GM19239 (cell line): Measurements from ENCODE around the gene TPSG1.
"Not testable (repeated sequence)": the region's sequence is repeated elsewhere in the genome, so short reads cannot be mapped to it uniquely, and the experiment has no call there.

ENCODE experiments used
- DNase-seq: peaks from one replicate; pipeline ENCODE4 v3.0.0; 2011; ENCODE audit warnings: low spot score; ENCODE audit not compliant: insufficient read length
- FAIRE-seq: peaks from 2 replicates; lab custom pipeline; 2011; peaks lifted over from hg19 to GRCh38; lab: Jason Lieb, UNC

TPSG1 gene

DNA sequence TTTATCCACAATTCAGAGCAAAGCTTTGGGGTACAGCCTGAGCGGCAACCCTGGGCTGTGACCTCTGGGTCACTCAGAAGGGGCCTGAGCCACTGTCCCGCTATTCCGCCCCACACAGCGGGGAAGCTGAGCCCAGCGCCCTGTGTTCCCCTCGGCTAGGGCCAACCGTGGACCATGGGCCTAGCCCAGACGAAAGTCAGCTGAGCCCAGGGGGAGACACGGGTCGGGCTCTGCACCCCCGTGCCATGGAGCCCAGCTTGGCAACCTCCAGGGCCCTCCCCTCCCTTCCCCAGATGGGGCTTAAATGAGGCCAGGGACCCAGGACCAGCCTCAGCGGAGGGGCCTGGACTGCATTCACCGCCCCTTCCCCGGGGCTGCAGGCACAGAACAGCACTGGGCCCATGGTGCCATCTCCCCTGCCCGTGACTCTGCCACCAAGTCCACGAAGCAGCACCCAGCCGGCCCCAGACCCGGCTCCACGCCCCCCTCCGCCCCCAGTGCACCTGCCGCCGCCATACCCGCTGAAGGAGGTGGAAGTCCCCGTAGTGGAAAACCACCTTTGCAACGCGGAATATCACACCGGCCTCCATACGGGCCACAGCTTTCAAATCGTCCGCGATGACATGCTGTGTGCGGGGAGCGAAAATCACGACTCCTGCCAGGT is 32.6 kb upstream of the TPSG1 start:
- DNase-seq (no peak), FAIRE-seq (no peak)

- FAIRE-seq (no peak), DNase-seq (no peak)
Measured at GRCh38 chr16:1256874-1257322, 31.8 kb upstream of the TPSG1 start.

- not testable (repeated sequence) for DNase-seq, FAIRE-seq
Measured at GRCh38 chr16:1256296-1256873, 31.3 kb upstream of the TPSG1 start.

DNA sequence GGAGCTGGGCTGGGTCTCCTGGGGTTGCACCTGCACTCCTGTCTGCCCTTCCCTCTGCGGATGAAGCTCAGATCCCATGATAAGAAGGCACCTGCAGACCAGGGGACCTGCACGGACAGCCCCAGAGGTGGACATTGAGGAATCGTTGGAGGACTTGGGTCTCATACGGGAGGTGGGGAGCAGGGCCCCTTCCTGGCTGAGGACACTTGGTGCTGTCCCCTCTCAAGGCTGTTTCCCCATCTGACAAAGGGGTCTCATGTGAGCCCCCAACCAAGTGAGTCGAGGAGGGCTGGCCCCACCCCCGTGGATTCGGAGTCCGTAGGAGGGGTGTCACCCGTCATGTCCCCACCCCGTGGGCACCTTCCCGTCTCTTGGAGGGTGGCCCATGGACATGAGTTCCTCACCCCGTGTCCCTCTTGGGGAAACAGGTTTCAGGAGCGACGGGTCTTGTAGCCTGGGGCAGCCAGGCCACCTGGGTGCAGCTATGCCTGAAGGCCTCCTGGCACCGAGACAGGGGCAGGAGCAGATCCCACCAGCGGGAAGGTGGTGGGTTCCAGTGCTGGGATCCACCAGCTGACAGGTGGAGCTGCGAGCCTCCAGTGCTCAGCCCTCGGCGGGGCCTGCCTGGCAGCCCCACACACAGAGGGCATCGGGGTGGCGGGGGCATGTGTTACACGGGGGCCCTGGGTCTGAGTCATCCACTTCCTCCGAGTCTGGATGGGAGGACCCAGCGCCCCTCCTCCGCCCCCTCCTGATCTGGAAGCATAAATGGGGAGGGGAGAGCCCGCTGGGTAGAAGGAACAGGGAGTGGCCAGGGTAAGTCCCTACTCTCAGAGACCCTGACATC is 30.4 kb upstream of the TPSG1 start, which contains the start of gene TPSD1:
Gene TPSD1 (plus strand): TSS at position 794 of the 847 bp plus-strand sequence. CDS start 212 bp downstream, outside the sequence.
- FAIRE-seq, DNase-seq: not testable (repeated sequence)

DNA sequence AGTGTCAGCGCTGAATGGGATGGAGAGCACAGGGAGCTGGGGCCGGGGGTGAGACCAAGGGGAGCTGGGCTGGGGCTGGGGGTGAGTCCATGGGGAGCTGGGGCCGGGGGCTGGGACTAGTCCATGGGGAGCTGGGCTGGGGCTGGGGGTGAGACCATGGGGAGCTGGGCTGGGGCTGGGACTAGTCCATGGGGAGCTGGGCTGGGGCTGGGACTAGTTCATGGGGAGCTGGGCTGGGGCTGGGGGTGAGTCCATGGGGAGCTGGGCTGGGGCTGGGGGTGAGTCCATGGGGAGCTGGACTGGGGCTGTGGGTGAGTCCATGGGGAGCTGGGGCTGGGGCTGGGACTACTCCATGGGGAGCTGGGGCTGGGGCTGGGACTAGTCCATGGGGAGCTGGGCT is 29.8 kb upstream of the TPSG1 start:
- DNase-seq, FAIRE-seq: not testable (repeated sequence)

DNA sequence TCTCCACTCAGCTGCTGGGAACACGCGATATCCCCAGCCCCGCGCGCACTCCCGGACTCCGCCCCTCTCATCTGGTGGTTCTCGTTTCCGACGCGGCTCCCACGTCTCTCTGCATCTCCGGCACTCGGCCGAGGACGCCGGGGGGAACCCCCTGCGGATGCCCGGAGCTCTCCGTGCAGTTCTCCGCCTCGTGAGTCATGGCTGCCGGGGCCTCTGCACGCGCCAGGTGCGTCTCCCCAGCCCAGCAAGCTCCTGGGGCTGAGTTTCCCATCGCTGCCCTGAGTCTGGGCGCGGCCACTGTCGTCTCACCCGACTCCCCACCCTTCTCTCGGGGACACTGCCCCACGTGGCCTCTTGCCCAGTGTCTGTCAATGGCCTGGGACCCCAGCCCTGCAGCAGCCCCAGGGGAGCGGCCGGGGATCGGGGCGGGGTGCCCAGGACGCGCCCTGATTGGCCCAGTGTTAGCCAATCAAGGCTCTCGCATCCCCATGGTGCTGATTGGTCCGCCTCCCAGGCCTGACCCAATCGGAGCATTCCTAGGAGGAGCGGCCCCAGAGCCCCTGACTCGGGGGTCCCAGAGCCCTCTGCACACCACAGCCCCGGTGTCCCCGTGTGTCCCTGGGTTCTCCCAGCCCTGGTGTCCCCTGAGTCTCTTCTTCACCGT is 28.8 kb upstream of the TPSG1 start:
- DNase-seq, FAIRE-seq: not testable (repeated sequence)

DNA sequence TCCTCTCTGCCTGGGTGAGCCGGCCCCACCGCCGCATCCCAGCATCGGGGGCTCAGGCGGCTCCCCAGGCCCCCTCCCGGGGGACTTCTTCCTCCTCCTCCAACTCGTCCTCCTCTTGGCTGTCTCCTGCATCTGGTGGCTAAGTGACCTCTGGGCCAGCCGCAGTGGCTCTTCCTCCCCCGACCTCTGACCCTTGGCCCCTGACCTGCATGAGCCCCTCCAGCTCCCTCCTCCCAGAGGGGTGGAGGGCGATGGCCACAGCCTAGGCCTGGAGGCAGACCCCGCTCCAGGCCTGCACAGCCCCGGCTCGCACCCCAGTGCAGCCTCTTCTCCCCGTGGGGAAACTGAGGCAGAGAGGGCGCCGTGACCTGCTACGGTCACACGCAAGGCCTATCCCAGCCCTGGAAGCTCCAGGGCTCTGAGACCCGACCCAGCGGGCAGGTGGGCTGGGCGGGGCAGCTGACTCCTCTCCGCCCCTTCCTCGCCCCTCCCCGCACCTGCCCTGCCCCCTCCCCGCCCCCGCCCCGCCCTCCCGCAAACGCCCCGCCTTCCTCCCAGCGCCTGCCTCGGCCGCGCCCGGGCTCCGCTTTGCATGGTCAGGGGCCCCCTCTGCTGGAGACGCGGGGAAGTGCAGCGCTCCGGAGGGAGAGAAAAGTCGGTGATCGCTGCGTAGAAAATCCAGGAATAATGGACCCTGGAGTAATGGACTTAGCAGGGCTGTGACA is 24.1 kb upstream of the TPSG1 start:
- DNase-seq, result not testable (repeated sequence)
- peak; percentile 42 for FAIRE-seq

- FAIRE-seq, DNase-seq: not testable (repeated sequence)
Measured at GRCh38 chr16:1247903-1248537, 23.0 kb upstream of the TPSG1 start.

GRCh38 chr16:1245452-1246020 is 20.5 kb upstream of the TPSG1 start:
- FAIRE-seq (no peak), DNase-seq (no peak)

DNA sequence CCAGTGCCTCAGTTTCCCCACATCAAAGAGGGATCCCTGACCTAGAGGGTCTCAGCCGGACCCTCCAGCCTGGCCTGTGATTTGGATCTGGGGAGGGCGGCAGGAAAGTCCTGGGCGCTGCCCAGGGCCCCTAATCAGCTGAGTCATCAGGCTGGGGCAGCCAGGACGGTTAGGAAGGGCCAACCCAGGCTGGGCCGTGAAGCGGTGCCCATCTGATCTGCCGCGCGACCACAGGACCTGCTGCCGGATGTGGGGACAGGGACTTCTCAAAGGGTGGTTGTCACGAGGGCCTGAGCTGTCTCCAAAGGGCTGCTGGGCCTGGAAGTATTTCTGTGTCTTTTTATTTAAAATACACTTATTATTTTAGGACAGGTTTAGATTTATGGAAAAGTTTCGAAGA is 19.8 kb upstream of the TPSG1 start:
- no peak for DNase-seq
- FAIRE-seq, result no peak

DNA sequence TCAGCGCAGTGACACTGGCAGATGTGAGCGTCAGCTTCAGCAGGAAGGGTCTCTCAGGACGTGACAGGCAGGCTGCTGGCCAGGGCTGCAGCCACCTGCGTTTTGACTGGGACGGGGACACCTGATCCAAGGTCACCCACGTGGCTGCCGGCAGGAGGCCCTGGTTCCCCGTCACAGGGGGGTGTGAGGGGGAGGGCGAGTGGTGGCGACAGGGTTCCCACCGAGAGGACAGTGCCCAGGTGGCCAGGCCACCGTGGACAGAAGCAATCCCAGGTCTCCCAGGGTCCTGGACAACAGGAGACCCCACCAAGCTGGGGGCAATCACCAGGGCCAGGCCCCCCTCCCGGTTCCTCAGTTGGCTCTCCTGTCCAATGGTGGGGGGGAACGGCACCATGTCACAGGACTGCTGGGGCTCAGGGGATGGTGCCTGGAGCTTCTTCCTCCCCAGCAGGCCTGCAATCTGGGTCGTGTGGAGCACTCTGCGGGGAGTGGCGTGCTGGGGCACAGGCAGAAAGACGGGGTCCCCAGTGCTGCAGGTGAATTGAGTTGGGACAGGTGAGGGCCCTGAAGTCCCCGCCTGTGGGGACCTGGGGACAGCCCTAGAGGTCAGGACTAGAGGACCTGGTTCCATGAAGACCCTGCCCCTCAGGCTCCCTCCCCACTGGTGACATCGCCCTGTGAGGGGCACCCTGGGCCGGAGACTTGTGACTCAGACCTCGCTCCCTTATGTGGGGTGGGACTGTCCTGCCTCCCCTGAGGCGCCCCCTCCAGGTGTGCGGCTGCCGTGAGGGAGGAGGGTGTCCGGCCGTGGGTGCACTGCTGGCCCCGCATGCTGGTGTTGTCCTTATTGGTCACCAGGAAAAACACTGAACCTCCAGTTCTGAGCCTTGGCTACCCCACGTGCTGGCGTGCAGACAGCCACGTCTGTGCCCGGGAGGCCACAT is 19.1 kb upstream of the TPSG1 start:
- DNase-seq, FAIRE-seq: not testable (repeated sequence)

- FAIRE-seq, DNase-seq: not testable (repeated sequence)
Measured at GRCh38 chr16:1243363-1243762, 18.3 kb upstream of the TPSG1 start.

GRCh38 chr16:1241081-1241480 is 16.0 kb upstream of the TPSG1 start:
- DNase-seq, FAIRE-seq: not testable (repeated sequence)

GRCh38 chr16:1240436-1240835 is 15.4 kb upstream of the TPSG1 start, which contains the start of gene TPSAB1:
Gene TPSAB1 (plus strand): TSS chr16:1240705. CDS start chr16:1240939, 234 bp downstream.
- FAIRE-seq, DNase-seq: not testable (repeated sequence)

DNA sequence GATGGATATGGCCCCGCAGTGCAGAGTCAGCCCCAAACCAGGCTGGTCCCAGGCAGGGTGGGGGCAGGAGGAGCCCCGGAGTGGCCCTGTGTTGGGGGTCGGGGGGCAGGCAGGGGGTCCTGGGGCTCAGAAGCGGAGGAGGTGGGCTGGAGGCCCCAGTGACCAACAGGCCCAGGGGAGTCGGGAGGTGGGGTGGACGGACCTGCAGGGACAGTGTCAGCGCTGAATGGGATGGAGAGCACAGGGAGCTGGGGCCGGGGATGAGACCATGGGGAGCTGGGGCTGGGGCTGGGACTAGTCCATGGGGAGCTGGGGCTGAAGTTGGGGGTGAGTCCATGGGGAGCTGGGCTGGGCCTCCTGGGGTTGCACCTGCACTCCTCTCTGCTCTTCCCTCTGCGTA is 14.5 kb upstream of the TPSG1 start:
- not testable (repeated sequence) for FAIRE-seq, DNase-seq

DNA sequence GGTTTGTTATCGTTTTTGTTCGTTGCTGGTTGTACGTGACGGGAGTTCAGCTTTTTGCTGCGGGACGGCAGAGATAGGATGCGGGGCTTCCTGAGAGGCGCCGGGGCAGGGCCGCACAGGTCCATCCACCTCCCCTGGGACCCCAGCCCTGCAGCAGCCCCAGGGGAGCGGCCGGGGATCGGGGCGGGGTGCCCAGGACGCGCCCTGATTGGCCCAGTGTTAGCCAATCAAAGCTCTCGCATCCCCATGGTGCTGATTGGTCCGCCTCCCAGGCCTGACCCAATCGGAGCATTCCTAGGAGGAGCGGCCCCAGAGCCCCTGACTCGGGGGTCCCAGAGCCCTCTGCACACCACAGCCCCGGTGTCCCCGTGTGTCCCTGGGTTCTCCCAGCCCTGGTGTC is 13.8 kb upstream of the TPSG1 start:
- not testable (repeated sequence) for FAIRE-seq, DNase-seq

DNA sequence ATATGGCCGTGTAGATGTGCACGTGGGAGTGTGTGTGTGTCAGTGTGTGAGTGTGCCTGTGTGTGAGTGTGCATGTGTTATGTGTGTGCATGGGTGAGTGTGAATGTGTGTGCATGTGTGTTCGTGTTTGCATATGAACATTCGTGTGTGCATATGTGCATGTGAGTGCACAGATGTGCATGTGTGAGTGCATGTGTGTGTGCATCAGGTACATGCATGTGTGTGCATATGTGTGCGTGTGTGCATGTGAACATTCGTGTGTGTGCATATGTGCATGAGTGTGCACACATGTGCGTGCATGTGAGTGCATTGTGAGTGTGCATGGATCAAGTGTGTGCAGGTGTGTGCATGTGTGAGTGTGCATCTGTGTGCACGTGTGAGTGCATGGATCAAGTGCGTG is 12.9 kb upstream of the TPSG1 start:
- DNase-seq (no peak), FAIRE-seq (no peak)
